AG04450 (cell line): Measurements from ENCODE around the gene MTMR1. TPM values are rescaled to one million over a fixed set of nuclear protein-coding genes. Genes with fewer than 3 reads are reported as not detected.

ENCODE experiments used
- CTCF ChIA-PET: fragments of 300-600, 350-600 bp; formaldehyde crosslinking; extraction: SDS; loops from one replicate; lab custom pipeline; 2022; ENCODE audit warnings: antibody characterized with exemption, inconsistent platforms; lab: Charles Lee
- POLR2A ChIA-PET: fragments of 350-600 bp; formaldehyde crosslinking; extraction: SDS; loops from one replicate; lab custom pipeline; 2021; ENCODE audit warnings: antibody characterized with exemption, inconsistent platforms; lab: Yijun Ruan, JAX
- DNase-seq: peaks from one replicate; pipeline ENCODE4 v3.0.0-alpha.2; 2011; ENCODE audit warnings: low read depth, low spot score
- H3K27ac ChIP-seq: one replicate; pipeline ENCODE4 v1.5.1; 2012; ENCODE audit warnings: low read depth, low read length, control low read depth
- H3K27me3 ChIP-seq: one replicate; pipeline ENCODE4 v1.6.0; 2012; ENCODE audit warnings: low read length; ENCODE audit not compliant: control insufficient read depth, insufficient read depth
- H3K4me3 ChIP-seq: 2 replicates; pipeline ENCODE4 v1.5.1; 2011; ENCODE audit warnings: mild to moderate bottlenecking, low read depth, low read length, control low read depth
- H3K9me3 ChIP-seq: 2 replicates; pipeline ENCODE4 v1.5.1; 2012; ENCODE audit warnings: low read length; ENCODE audit not compliant: control insufficient read depth, insufficient read depth
- CTCF ChIP-seq: IDR thresholded peaks from 2 replicates; pipeline ENCODE4 v1.5.1; 2011; ENCODE audit warnings: low read depth, low read length, control low read depth, inconsistent platforms
- polyA minus RNA-seq: library from RNA; depleted of rRNA, polyadenylated mRNA; stranded (reverse); fragments of >200 nt; gene quantifications from 2 replicates; pipeline ENCODE4 v1.2.3, GENCODE V29; 2011; rRNA and poly(A)+ RNA removed
- polyA plus RNA-seq: library from polyadenylated mRNA; depleted of rRNA; stranded (reverse); fragments of >200 nt; gene quantifications from 2 replicates; pipeline ENCODE4 v1.2.3, GENCODE V29; 2011; rRNA removed

MTMR1 gene
- polyA plus RNA-seq, result 35.7 and 43.6 TPM in 2 replicates
- 30.8 and 36.3 TPM in 2 replicates for polyA minus RNA-seq

GRCh38 chrX:150692831-150693724 lies at the start of gene MTMR1:
TSS of gene MTMR1 (plus strand) at chrX:150693396. CDS start at chrX:150693531, 135 bp downstream.
- Histone ChIP-seq H3K4me3 (peak within 1 kb of the TSS; percentile 68), H3K27me3 (no peaks in the 10 kb centered on the region), H3K9me3 (peaks cover 12% of the 10 kb centered on the region; the same call in 1 of the 2 replicates), H3K27ac (peak within 1 kb of the TSS; percentile 87)
- CTCF ChIA-PET, result no interaction called here
- no peak for TF ChIP-seq CTCF
- DNase-seq, result no peak
- POLR2A ChIA-PET, result interaction anchor here (0.6 to 1.5 kb wide), 2 partner anchors 18 to 532 kb away, joined by 3 read pairs; no protein-coding TSS in a partner anchor

GRCh38 chrX:150643958-150644357 lies 49.2 kb upstream of the MTMR1 start:
- Histone ChIP-seq H3K27ac (no peak overlapping the region), H3K4me3 (no peak overlapping the region), H3K27me3 (no peaks in the 10 kb centered on the region), H3K9me3 (no peaks in the 10 kb centered on the region)
- CTCF ChIA-PET, result interaction anchor here (1.1 kb wide), 1 partner anchor 73 kb away, joined by 3 read pairs; no protein-coding TSS in a partner anchor
- no peak for DNase-seq
- TF ChIP-seq CTCF, result no peak
- POLR2A ChIA-PET, result no interaction called here

- no peak overlapping the region for H3K4me3 ChIP-seq
- no peak overlapping the region for H3K27ac ChIP-seq
- TF ChIP-seq CTCF, result no peak
- ChIA-PET POLR2A (no interaction called here), CTCF (interaction anchor here (0.9 to 1.1 kb wide), 2 partner anchors 73 to 694 kb away, joined by 3 to 5 read pairs; no protein-coding TSS in a partner anchor)
- DNase-seq, result no peak
- no peaks in the 10 kb centered on the region for H3K27me3 ChIP-seq
- no peaks in the 10 kb centered on the region for H3K9me3 ChIP-seq
These were observed 48.8 kb upstream of the MTMR1 start for GRCh38 chrX:150644422-150644821.

GRCh38 chrX:150647331-150647730 lies 45.9 kb upstream of the MTMR1 start:
- TF ChIP-seq CTCF, result no peak
- H3K27me3 ChIP-seq, result no peaks in the 10 kb centered on the region
- DNase-seq, result no peak
- POLR2A ChIA-PET, result no interaction called here
- H3K27ac ChIP-seq, result no peak overlapping the region
- CTCF ChIA-PET, result no interaction called here
- H3K4me3 ChIP-seq, result no peak overlapping the region
- no peaks in the 10 kb centered on the region for H3K9me3 ChIP-seq
